BJ (cell line): ENCODE measurements around the gene INPP5A. TPM values are rescaled to one million over a fixed set of nuclear protein-coding genes. Genes with fewer than 3 reads are reported as not detected.

ENCODE experiments used
- CTCF ChIA-PET: fragments of 350-600 bp; formaldehyde crosslinking; extraction: SDS; loops from one replicate; lab custom pipeline; 2021; ENCODE audit warnings: antibody characterized with exemption, inconsistent platforms; lab: Yijun Ruan, JAX
- POLR2A ChIA-PET: fragments of 300-600 bp; sonication (Branson Sonifier 250); formaldehyde crosslinking; extraction: SDS; loops from one replicate; lab custom pipeline; 2021; ENCODE audit warnings: antibody characterized with exemption; lab: Charles Lee
- DNase-seq: peaks from one replicate; pipeline ENCODE4 v3.0.0-alpha.2; 2011; ENCODE audit warnings: low read depth
- H3K27me3 ChIP-seq: 2 replicates; pipeline ENCODE4 v1.6.0; 2011; ENCODE audit warnings: low read length; ENCODE audit not compliant: control insufficient read depth, insufficient read depth
- H3K36me3 ChIP-seq: 2 replicates; pipeline ENCODE4 v1.5.1; 2011; ENCODE audit warnings: low read length; ENCODE audit not compliant: control insufficient read depth, insufficient read depth
- H3K4me3 ChIP-seq: 2 replicates; pipeline ENCODE4 v1.5.1; 2011; ENCODE audit warnings: low read depth, mild to moderate bottlenecking, control low read depth, low read length
- polyA plus RNA-seq: library from polyadenylated mRNA; depleted of rRNA; stranded (reverse); fragments of >200 nt; gene quantifications from 2 replicates; pipeline ENCODE4 v1.2.3, GENCODE V29; 2011; rRNA removed
- TF ChIP-seq, protein P1 (sequence below): IDR thresholded peaks from 2 replicates; pipeline ENCODE4 v1.5.1; 2011; ENCODE audit warnings: low read depth, mild to moderate bottlenecking, control low read depth, inconsistent platforms, low read length, moderate library complexity; ENCODE audit not compliant: insufficient read depth

INPP5A gene
- polyA plus RNA-seq, 1 experiment = 60.1 TPM

DNA sequence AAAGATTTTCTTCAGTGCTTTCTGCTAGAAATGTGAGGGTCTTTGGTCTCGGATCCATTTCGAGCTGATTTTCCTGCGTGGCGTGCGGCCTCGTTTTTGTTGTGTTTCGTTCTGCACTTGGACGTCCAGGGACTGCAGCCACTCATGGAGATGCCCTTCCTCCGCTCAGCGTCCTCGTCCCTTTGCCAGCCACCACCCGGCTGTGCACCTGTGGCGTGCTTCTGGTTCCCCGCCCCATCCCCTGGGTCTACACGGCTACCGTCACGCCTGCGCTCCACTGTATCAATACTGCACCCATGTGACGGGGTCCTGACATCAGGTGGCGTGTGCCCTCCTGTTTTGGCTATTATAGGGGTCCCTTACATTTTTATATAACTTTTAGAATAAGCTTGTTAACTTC, 291.1 kb downstream of the INPP5A start:
- ChIA-PET POLR2A (no interaction called here), CTCF (interaction anchor here (0.6 kb wide), 1 partner anchor 16 kb away, joined by 3 read pairs; no protein-coding TSS in a partner anchor)
- TF ChIP-seq, protein P1, sequence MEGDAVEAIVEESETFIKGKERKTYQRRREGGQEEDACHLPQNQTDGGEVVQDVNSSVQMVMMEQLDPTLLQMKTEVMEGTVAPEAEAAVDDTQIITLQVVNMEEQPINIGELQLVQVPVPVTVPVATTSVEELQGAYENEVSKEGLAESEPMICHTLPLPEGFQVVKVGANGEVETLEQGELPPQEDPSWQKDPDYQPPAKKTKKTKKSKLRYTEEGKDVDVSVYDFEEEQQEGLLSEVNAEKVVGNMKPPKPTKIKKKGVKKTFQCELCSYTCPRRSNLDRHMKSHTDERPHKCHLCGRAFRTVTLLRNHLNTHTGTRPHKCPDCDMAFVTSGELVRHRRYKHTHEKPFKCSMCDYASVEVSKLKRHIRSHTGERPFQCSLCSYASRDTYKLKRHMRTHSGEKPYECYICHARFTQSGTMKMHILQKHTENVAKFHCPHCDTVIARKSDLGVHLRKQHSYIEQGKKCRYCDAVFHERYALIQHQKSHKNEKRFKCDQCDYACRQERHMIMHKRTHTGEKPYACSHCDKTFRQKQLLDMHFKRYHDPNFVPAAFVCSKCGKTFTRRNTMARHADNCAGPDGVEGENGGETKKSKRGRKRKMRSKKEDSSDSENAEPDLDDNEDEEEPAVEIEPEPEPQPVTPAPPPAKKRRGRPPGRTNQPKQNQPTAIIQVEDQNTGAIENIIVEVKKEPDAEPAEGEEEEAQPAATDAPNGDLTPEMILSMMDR = no peak
- DNase-seq = no peak
- Histone ChIP-seq H3K27me3 (peaks cover 6% of the 10 kb centered on the region; the same call in 1 of the 2 replicates), H3K4me3 (no peak overlapping the region), H3K36me3 (no peaks in the 10 kb centered on the region)

DNA sequence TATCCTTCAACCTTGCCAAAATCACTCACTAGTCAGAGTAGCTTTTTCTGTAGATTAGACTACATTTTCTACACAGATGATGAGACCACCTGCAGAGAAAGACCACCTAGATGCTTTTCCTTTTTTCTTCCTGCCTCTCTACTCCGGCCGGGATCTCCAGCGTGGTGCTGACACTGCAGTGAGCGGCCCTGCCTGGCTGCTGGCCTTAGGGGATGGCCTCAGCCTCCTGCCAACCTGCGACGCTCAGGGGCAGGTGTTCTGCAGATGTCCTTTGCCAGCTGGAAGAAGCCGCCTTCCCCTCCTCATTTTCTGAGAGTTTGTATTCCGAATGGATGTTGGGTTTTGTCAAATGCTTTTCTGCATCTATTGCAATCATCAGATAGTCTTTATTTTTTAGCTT, 291.8 kb downstream of the INPP5A start:
- ChIA-PET POLR2A (no interaction called here), CTCF (no interaction called here)
- TF ChIP-seq, protein P1 = no peak
- DNase-seq = no peak
- no peak overlapping the region for H3K4me3 ChIP-seq
- H3K36me3 ChIP-seq = no peaks in the 10 kb centered on the region
- H3K27me3 ChIP-seq = peaks cover 7% of the 10 kb centered on the region; the same call in 1 of the 2 replicates

DNA sequence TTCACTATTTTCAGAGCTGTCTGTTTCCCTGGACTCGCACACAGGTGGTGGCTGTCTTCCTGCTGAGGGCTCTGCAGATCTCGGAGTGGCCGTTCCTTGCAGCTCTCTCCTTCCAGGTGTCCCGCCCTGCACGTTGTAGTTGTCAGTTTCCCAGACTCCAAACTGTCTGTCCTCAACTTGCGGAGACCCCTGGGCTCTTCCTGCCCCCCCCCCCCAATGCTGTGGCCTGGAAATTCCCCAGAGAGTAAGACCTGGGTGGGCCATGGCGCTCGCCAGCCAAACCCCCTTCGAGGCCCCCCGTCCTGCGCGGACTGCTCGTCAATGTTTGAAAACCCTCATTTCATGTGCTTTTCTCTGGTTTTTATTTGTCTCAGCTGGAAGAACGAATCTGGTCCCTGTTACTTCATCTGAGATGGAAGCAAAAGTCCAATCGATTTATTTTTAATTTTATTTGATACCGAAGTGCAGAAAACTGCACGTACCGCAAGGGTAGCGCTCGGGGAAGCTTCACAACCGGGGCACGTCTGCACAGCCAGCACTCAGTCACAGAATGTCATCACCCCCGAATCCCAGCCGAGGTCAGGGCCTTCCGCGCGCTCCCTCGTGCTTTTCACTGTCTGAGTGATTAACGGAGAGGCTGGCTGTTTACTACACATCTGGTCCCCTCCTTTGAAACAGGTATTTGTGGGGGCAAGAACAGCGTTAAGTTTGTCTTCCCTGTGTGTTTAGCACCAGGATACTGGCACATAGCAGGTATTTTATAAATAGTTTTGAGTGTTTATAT, 294.8 kb downstream of the INPP5A start:
- no peak for DNase-seq
- POLR2A ChIA-PET = interaction anchor here (0.6 kb wide), 1 partner anchor 645 kb away, joined by 3 read pairs; no protein-coding TSS in a partner anchor
- Histone ChIP-seq H3K4me3 (no peak overlapping the region), H3K36me3 (no peaks in the 10 kb centered on the region), H3K27me3 (peaks cover 7% of the 10 kb centered on the region; the same call in 1 of the 2 replicates)
- CTCF ChIA-PET = interaction anchor here (1.1 kb wide), 1 partner anchor 178 kb away, joined by 3 read pairs; no protein-coding TSS in a partner anchor
- TF ChIP-seq, protein P1 = no peak

Other genes starting within 250 kb of the INPP5A start
- 8.4 and 12.1 TPM in 2 replicates for gene STK32C, start 229.8 kb upstream of the INPP5A start, polyA plus RNA-seq
- gene LRRC27, start 205.6 kb upstream of the INPP5A start, polyA plus RNA-seq = 8.4 and 10.5 TPM in 2 replicates
- gene PWWP2B, start 140.6 kb upstream of the INPP5A start, polyA plus RNA-seq = 1.6 and 2.7 TPM in 2 replicates
- gene NKX6-2, start 248.4 kb downstream of the INPP5A start, polyA plus RNA-seq = not detected in 2 replicates